Mammary epithelial cell (primary cell): ENCODE measurements around the gene ASB13.

Source experiments
- CTCF ChIP-seq, 2 donors: IDR thresholded peaks in 1 of 2; conservative IDR thresholded peaks in 1 of 2; 2 replicates each; pipeline ENCODE4 v1.5.1; 2011 to 2012; ENCODE audit warnings: inconsistent platforms in 2 of 2, low read length in 2 of 2, mild to moderate bottlenecking in 2 of 2, control low read depth in 1 of 2, low read depth in 1 of 2; ENCODE audit not compliant: insufficient read depth in 1 of 2; ENCODE audit errors: extremely low read depth in 1 of 2
- EZH2 ChIP-seq: IDR thresholded peaks from 2 replicates; pipeline ENCODE4 v1.6.1; 2012; ENCODE audit warnings: low read length, inconsistent platforms, borderline replicate concordance

GRCh38 chr10:5627486-5628044, 38.8 kb downstream of the ASB13 start:
- TF ChIP-seq CTCF (conservative IDR thresholded peaks at IDR 0.05 in 1 of 2, IDR thresholded peaks at IDR 0.05 in 1 of 2; ENCODE audit: extremely low read depth in 1 of 2, insufficient read depth in 1 of 2, low read depth in 1 of 2, low read length in 2 of 2) (no peak), EZH2 (no peak)
